Fibroblast of pulmonary artery (primary cell): Measurements from ENCODE around the gene PTGS1.
A peak's percentile ranks its signal among the peaks of the same experiment; 100 is the strongest.

Source experiments
- DNase-seq: peaks from one replicate; pipeline ENCODE4 v3.0.0-alpha.2; 2010; ENCODE audit warnings: low read depth
- H3K4me3 ChIP-seq: replicated peaks from 2 replicates; pipeline ENCODE4 v1.5.1; 2011; ENCODE audit warnings: low read depth, mild to moderate bottlenecking, control low read depth, low read length, moderate library complexity
- CTCF ChIP-seq: IDR thresholded peaks from 2 replicates; pipeline ENCODE4 v1.5.1; 2011; ENCODE audit warnings: mild to moderate bottlenecking, control low read depth, low read length, inconsistent platforms; ENCODE audit errors: missing control alignments

PTGS1 gene

GRCh38 chr9:122338536-122338935 is 32.3 kb upstream of the PTGS1 start:
- H3K4me3 ChIP-seq, result no peak overlapping the region
- TF ChIP-seq CTCF, result no peak
- DNase-seq, result no peak

- H3K4me3 ChIP-seq, result no peak overlapping the region
- no peak for TF ChIP-seq CTCF
- no peak for DNase-seq
These were observed 31.8 kb upstream of the PTGS1 start for GRCh38 chr9:122338994-122339393.

GRCh38 chr9:122339579-122339978 is 31.2 kb upstream of the PTGS1 start:
- H3K4me3 ChIP-seq, result no peak overlapping the region
- TF ChIP-seq CTCF, result no peak

GRCh38 chr9:122340161-122340560 is 30.7 kb upstream of the PTGS1 start:
- no peak for TF ChIP-seq CTCF
- DNase-seq, result no peak
- H3K4me3 ChIP-seq, result no peak overlapping the region

More at GRCh38 chr9:122339579-122339978, 31.2 kb upstream of the PTGS1 start:
- no peak for DNase-seq

- H3K4me3 ChIP-seq, result no peak overlapping the region
- DNase-seq, result no peak
- TF ChIP-seq CTCF, result no peak
These were observed 28.3 kb upstream of the PTGS1 start for GRCh38 chr9:122342323-122343050.

- no peak for TF ChIP-seq CTCF
- peak; percentile 31 for DNase-seq
- peak overlapping the region; percentile 51 for H3K4me3 ChIP-seq
These were observed 24.1 kb upstream of the PTGS1 start for GRCh38 chr9:122346478-122347347.
